HG03521 (cell line): Measurements from ENCODE around the gene SLC16A5.
A peak's percentile ranks its signal among the peaks of the same experiment; 100 is the strongest.
"Not testable (repeated sequence)": the region's sequence is repeated elsewhere in the genome, so short reads cannot be mapped to it uniquely, and the experiment has no call there.

Experiments
- ATAC-seq: cut with Tn5 transposase; IDR thresholded peaks from one replicate; pipeline ENCODE4 v1.9.1; 2021; ENCODE audit warnings: mild to moderate bottlenecking, moderate library complexity; ENCODE audit not compliant: unreplicated experiment

SLC16A5 gene

DNA sequence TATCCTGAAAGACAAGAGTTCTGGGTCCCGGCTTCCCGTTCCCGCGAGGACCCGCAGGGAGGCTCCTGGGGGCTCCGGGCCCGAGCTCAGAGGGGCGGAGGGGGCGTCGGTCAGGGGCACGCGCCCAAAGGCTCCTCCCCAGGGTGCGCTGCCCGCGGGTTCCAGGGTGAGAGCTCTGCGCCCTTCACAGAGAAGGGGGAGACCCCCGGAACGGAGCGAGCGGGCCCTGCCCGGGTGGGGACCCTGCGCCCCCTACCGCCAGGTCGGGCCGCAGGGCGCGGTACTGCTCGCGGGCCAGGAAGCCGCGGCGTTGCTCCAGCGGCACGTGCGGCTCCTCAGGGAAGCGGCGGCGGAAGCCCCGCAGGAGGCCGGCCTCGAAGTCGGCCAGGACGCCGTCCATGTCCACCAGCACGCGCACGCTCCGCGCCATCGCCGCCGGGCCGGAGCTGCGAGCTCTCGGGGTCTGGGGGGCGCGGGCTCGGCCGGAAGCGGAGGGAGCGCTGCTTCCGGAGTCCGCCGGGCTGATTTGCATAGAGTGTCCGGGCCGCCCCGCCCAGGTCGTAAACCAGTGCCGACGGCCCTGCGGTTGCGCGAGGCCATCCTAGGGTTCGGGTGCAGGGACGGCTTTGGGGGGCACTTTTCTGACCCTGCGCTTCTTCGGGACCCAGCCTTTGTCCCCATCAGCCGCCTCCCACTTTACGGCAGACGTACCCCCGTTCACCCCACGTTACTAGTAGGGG lies 43.7 kb downstream of the SLC16A5 start, which contains the start of gene NT5C:
Gene NT5C (minus strand): TSS at position 465 of the 740 bp plus-strand sequence. CDS start 35 bp downstream, at position 430.
- ATAC-seq, result peak; percentile 75

DNA sequence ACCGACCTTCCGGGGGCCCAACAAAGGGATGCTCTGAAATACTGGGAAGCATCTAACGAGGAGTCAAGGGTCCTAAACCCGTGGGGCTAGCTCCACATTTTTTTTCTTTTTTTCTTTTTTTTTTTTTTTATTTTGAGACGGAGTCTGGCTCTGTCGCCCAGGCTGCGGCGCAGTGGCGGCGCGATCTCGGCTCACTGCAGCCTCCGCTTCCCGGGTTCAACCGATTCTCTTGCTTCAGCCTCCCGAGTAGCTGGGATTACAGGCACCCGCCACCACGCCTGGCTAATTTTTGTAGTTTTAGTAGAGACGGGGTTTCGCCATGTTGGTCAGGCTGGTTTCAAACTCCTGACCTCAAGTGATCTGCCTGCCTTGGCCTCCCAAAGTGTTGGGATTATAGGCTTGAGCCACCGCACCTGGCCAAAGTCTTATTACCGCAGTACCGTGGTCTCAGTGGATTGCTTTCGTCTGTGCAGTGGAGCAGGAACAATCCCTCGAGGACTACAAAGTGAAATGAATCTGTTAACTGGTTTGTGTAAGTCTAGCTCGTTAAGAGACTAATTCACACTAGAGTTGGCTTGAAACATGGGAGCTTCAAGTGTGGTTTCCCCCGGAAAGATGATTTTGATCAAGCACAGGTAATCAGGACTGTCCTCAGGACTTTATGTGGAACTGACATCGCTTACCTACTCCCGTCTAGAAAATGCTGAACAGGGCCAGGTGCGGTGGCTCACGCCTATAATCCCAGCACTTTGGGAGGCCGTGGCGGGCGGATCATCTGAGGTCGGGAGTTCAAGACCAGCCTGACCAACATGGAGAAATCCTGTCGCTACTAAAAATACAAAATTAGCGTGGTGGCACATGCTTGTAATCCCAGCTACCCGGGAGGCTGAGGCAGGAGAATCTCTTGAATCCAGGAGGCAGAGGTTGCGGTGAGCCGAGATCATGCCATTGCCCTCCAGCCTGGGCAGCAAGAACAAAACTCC lies 44.6 kb downstream of the SLC16A5 start:
- not testable (repeated sequence) for ATAC-seq

DNA sequence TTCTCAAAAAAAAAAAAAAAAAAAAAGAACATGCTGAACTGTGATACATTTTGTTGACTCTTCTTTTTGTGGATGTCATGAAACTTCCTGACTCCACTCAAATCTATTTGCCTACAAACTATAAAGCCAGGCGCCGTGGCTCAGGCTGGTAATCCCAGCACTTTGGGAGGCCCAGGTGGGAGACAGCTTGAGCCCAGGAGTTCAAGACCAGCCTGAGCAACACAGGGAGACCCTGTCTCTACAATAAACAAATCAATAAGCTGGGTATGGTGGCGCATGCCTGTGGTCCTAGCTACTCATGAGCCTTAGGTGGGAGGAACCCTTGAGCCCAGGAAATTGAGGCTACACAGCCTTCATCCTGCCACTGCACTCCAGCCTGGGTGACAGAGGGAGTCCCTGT lies 45.2 kb downstream of the SLC16A5 start:
- ATAC-seq, result no peak

DNA sequence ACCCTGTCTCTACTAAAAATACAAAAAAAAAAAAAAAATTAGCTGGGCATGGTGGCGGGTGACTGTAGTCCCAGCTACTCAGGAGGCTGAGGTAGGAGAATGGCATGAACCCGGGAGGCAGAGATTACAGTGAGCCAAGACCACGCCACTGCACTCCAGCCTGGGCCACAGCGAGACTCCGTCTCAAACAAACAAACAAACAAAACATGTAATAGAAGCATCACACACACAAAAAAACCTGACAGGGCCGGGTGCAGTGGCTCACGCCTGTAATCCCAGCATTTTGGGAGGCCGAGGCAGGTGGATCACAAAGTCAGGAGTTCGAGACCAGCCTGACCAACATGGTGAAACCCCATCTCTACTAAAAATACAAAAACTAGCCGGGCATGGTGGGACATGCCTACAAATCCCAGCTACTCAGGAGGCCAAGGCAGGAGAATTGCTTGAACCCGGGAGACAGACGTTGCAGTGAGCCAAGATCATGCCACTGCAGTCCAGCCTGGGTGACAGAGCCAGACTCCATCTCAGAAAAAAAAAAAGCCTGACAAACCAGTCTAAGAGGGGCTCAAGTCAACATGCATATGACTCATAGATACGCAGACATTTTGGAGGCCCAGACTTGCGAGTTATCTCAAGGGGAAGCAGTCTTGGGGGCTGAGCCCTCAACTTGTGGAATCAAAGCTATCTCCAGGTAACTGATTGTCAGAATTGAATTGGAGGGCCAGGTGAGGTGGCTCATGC lies 46.0 kb downstream of the SLC16A5 start:
- ATAC-seq, result not testable (repeated sequence)

DNA sequence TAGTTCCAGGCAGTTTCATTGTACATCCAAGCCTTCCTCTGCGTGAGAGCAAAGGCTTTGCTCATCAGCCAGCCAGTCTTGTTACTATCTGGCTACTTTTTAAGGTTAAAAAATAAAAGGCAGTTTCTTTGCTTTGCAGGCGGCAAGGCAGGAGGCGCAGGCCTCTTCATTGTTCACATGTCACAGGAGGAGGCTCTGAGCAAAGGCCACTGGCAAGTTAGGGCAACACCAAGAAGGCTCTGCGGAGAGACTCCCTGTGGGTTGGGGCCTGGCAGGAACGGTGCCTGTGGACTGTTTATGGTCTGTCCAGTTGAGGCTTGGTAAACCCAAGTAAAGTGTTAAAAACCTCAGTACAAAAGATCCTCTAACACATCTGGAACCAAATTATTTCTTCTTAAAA lies 47.7 kb downstream of the SLC16A5 start:
- ATAC-seq, result no peak

DNA sequence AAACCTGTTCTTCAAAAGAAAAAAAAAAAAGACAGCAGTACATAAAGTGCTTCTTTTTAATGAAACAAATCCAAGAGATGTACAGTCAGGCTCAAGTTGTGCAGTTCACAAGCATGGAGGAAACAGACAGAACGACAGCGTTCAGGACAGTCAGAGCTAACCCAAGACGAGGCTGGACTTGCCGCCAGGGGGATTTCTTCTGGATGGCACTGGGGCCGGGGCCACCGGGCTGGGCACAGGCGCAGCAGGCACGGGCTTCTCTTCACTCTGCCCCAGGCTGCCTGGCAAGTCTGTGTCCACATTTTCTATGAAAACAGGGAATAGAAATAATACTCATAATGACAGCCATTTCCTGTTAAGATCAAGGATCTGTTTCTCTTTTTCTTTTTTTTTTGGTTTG lies 48.2 kb downstream of the SLC16A5 start:
- ATAC-seq, result no peak

DNA sequence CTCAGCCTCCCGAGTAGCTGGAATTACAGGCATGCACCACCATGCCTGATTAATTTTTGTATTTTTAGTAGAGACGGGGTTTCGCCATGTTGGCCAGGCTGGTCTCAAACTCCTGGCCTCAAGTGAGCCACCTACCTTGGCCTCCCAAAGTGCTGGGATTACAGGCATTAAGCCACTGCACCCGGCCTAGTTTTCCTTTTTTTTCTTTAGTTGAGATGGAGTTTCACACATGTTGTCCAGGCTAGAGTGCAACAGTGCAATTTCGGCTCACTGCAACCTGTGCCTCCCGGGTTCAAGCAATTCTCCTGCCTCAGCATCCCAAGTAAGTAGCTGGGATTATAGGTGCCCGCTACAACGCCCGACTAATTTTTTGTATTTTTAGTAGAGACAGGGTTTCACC lies 50.0 kb downstream of the SLC16A5 start:
- ATAC-seq, result not testable (repeated sequence)

DNA sequence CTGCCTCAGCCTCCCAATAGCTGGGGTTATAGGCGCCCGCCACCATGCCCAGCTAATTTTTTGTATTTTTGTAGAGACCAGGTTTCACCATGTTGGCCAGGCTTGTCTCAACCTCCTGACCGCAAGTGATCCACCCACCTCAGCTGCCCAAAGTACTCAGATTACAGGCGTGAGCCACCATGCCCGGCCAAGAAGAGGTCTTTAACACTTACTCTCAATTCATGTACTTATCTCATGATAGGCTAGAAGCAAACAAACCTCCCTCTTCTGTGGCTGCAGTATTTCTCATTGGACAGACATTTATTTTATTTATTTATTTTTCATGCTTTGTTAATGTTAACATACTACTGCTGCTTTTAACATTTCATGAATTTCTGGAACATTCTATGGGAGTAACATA lies 50.8 kb downstream of the SLC16A5 start:
- ATAC-seq, result no peak

DNA sequence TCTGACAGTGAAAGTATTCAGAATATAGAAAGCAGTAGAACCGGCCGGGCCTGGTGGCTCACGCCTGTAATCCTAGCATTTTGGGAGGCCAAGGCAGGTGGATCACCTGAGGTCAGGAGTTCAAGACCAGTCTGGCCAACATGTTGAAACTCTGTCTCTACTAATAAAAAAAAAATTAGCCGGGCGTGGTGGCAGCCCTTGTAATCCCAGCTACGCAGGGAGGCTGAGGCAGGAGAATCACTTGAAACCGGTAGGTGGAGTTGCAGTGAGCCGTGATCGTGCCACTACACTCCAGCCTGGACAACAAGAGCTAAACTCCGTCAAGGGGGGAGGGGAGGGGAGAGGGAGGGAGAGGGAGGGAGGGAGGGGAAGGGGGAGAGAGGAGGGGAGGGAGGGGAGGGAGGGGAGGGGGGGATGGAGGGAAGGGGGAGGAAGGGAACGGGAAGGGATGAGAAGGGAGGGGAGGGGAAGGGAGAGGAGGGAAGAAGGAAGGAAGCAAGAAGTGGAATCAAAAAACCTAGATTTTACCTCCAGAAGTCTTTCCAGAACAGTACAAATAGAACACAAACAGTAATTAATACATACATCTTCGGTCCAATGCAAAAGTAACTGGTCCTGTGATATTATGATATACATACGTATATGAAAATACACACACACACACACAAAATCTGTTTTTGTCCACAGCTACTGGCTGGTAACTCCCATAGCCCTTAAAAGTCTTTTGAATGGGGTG lies 54.6 kb downstream of the SLC16A5 start:
- no peak for ATAC-seq

DNA sequence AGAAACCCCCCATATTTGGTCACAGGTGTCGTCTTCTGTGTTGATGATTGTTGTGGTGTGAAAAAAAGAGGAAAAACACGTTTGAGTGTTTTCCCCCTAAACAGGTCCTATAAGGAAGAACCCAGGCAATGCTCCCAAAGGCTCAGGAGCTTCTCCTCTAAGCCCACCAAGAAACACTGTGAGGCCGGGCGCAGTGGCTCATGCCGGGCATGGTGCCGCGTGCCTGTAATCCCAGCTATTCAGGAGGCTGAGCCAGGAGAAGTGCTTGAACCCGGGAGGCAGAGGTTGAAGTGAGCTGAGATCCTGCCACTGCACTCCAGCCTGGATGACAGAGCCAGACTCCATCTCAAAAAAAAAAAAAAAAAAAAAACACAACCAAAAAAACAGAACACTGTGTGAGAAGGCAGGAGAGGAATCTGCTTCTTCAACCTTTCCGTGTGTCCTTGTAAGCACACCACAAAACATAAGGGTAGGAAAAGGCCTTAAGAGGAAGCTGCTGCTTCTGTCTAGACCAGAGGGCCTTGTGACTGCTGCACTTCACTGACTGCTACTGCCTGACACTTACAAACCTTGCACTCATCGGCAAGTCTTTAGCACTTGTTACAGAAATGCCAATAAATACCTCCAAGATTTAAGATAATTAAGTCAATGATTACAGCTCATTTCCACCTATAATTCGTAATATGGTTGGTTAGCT lies 57.2 kb downstream of the SLC16A5 start:
- ATAC-seq, result no peak

DNA sequence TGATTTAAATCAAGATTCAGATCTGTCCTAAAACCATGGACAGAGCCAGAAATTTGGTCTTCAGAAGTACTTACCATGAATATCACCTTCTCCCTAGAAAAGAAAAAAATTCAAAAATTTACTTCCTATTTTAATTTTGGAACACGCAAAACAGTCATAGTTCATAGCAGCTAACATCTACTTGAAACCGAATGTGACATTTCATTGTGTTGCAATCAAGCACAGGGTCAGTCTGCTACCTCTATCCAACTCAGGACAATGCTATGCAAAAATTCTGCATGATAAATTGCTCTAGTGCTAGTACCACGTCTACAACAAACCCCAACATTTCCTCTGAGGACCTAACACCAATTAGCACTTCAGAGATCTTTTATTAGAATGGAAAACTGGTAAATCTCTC lies 58.8 kb downstream of the SLC16A5 start:
- no peak for ATAC-seq

DNA sequence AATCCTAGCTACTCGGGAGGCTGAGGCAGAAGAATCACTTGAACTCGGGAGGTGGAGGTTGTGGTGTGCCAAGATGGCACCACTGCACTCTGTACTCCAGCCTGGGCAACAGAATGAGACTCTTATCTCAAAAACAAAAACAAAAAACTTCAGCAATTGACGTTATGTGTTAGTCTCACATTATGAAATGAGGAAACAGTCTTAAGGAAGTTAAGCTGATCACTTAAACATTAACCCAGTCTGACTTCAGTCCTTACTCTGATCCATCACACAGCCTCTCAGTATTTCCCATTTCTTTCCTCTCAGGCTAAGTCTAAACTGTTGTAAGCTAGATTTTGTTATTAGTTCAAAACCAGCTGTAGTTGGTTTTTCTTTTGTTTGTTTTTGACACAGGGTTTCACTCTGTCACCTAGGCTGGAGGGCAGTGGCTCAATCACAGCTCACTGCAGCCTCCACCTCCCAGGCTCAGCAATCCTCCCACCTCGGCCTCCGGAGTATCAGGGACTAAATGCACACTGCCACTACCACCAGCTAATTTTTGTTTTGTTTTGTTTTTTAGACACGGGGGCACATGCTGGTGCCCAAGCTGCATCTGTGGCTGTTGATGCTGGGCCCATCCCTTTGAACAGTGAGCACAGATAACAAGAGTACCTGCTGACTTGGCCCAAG lies 60.3 kb downstream of the SLC16A5 start:
- ATAC-seq, result no peak

DNA sequence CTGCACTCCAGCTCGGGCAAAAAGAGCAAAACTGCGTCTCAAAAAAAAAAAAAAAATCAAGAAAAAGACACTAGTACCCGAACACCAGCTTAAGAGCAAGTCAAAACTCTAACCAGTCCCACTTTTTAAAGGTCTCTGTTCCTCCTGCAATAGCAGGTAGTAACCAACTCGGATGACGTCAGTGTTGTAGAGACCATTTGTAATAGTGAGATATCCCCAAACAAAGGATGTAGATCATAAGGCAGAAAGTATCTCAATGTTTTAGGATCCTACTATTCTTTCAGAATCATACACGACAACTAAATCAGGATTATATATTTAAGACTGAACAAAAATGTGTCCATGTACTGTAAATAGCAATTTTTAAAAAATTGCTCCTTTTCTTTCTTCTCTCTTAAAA lies 64.2 kb downstream of the SLC16A5 start:
- no peak for ATAC-seq

DNA sequence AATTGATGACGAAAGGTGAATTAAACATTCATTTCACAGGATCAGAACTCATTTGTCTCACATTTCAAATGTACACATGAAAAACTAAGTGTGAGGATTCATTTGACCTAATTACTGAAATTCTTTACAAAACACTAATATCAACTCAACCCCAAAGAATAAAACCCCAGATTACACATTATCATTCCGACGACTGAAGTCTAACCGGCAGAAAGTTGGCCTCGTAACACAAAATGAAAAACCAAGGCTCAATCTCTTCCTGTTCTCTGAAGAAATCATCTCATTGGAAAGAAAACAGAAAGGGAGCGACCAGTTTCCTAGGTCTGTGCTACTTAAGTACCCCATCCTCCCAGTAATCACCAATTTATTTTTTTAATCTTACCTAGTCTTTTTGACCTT lies 64.8 kb downstream of the SLC16A5 start:
- no peak for ATAC-seq

DNA sequence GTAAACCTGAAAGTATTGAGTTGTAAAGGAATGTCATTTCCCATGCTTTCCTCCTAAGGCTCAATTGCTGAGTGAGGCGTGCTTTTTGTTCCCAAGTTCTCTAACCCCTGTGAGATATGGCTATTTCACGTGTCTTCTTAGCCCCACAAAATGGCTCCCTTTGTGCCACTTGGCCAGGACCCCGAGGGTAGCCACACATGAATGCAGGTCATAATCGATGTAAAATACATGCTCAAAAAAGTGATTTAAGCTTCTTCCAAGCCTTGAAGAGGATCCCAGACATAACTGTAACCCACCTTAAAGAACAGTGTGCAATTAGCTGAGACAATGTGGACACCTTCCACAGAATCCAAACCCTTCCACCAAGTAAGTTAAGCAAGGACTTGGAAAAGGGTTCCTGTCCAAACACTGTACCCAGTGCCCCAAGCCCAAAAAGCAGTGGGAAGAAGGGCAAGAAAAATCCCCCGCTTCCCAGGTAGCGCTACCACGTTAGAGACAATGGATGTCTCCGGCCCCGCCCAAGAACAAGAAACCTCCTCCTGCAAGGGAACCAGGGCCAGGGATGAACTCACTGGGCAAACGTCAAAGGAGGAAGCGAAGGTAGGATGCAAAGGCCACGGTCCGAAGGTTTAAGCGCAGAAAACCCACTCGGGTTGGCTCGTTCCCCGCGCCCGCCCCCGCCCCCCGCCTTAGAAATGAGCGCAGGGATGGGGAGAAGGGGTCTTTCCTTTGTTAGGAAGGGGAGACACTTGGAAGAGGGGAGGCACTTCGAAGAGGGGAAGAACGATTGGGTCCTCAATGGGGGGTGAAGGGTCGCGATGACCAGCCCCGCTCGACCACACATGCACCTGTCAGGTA lies 65.4 kb downstream of the SLC16A5 start:
- no peak for ATAC-seq

DNA sequence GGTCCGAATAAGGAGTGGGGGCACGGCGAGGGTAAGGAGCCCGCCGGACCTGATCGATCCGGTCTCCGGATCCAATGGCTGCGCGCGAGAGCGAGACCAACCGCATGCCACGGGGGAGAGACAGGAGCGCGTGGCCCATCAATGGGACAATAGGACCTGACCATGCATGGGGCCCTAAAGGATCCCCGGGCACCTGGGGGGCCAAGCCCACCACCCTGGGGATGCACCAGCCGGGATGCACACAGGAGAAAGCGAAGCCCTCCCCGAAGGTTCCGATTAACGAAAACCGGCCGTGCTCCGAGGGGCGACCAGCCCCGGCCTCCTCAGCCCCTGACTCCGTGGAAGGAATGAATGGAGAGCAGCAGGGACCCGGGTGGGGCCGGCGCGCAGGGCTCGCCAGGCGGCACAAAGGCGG lies 66.0 kb downstream of the SLC16A5 start:
- ATAC-seq, result no peak

DNA sequence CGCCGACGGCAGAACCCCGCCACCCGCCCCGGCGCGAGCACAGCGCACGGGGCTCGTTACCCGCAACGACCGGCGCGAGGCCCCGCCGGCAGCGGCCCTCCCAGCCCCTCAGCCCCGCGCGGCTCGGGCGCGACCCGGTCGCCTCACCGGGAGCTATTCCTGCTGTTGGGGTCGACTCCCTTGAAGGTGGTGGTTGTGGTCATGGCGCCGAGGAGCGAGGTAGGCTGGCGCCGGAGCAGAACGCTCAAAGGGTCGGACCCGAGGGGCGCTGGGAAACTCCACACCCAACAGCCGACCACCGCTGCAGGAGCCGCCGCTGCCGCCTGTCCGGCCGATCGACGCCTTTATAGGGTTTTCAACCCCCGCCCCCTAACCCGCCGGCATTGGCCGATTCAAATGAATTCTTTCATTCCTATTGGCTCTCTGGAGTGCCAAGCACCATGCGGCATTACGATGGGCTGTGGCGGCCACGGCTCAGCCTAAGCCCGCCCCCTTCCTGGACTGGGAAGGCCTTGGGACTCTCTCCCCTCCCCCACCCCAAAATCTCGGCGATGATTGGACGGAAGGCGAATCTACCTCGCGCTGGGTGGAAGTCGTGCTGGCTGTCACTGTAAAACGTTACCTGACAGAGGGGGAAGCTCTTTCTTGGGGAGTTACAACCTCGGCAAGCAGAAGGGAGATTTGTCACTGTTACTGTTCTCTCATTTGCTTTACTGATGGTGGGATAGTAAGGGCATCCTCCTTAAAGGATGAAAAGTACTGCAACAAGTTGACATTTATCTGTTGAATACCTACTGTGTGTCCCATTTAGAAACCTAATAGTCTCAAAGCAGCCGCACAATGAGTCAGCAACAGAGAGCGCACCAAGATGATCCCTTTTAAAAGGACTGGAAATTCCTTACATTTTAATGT lies 66.7 kb downstream of the SLC16A5 start, which contains the start of gene JPT1:
Gene JPT1 (minus strand): TSS at position 318 of the 912 bp plus-strand sequence. CDS start 115 bp downstream, at position 203.
- peak; percentile 92 for ATAC-seq
